ENCODE results near the gene LDB3. TPM values are rescaled to one million over a fixed set of nuclear protein-coding genes. Genes with fewer than 3 reads are reported as not detected.

LDB3 gene
- total and polyA plus RNA-seq, 2 of the 4 experiments (the other 2 are of a cell fraction): 0.36 to 2.6 TPM

DNA sequence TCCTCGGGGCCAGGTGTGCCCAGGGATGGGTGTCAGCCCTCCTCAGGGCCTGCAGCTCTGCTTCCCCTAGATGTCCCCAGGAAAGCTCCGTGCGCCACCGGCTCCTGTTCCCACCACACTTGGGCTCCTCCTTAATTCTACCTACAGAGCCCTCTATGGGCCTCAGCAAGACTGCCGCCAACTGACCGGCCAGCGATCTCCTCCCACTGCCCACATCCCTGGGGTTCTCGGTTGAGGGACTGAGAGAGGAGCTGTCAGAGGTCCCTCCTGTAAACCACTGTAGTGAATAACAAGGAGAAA, 5.3 kb upstream of the LDB3 start:
- Histone ChIP-seq H3K27ac (ENCODE audit: insufficient read depth, low read length) (no peak overlapping the region), H3K9me3 (ENCODE audit: control insufficient read depth, insufficient read depth, low read length) (no peaks in the 10 kb centered on the region), H2AFZ (replicated peaks; ENCODE audit: low read length, poor library complexity) (no peak overlapping the region), H4K5ac (ENCODE audit: low read depth, low read length) (no peak overlapping the region), H3K4me3 (ENCODE audit: insufficient read depth, low read depth, low read length) (no peak overlapping the region), H3K56ac (ENCODE audit: extremely low read depth, insufficient read depth, low read length) (no peak overlapping the region), H3K9me1 (ENCODE audit: insufficient read depth, low read length) (peaks cover 8% of the 10 kb centered on the region), H2BK20ac (ENCODE audit: low read depth, low read length) (no peak overlapping the region), H3K23ac (ENCODE audit: low read depth, low read length) (no peak overlapping the region), H3K4ac (ENCODE audit: low read depth, low read length) (no peak overlapping the region), H2BK5ac (ENCODE audit: low read depth, low read length, poor library complexity, severe bottlenecking) (no peak overlapping the region), H4K20me1 (ENCODE audit: insufficient read depth, low read length) (no peaks in the 10 kb centered on the region), H3K14ac (replicated peaks; ENCODE audit: low read depth, low read length) (no peak overlapping the region), H3K9ac (ENCODE audit: low read depth, low read length) (no peak overlapping the region), H2AK5ac (ENCODE audit: low read depth, low read length) (no peak overlapping the region), H3K36me3 (ENCODE audit: control insufficient read depth, insufficient read depth, low read length) (no peaks in the 10 kb centered on the region), H2BK15ac (ENCODE audit: low read depth, low read length) (no peak overlapping the region), H2BK120ac (ENCODE audit: low read depth, low read length) (no peak overlapping the region), H4K8ac (ENCODE audit: low read depth in 2 of 2, low read length in 2 of 2) (no peak overlapping the region), H3K18ac (ENCODE audit: low read depth, low read length) (no peak overlapping the region), H3K79me1 (ENCODE audit: low read depth in 1 of 2, low read length in 2 of 2) (no peaks in the 10 kb centered on the region), H4K91ac (ENCODE audit: insufficient read depth, low read depth, low read length) (no peak overlapping the region), H3K27me3 (ENCODE audit: control insufficient read depth, insufficient read depth, low read length) (no peaks in the 10 kb centered on the region; the same call in 1 of the 2 replicates), H3K4me1 (ENCODE audit: control insufficient read depth, insufficient read depth, low read length) (peaks cover 18% of the 10 kb centered on the region), H3K4me2 (ENCODE audit: low read depth, low read length) (no peak overlapping the region), H2AK9ac (replicated peaks; ENCODE audit: low read depth, low read length, poor library complexity) (no peak overlapping the region)
- in situ Hi-C loops (cut with MboI; ENCODE audit: low sequenced_read_pairs) (no loop called here), dilution Hi-C loops (cut with HindIII; ENCODE audit: low sequenced_read_pairs, unreplicated experiment) (no loop called here), intact Hi-C loops (cut with micrococcal nuclease) (no loop called here)
- ChIA-PET POLR2A (ENCODE audit: unreplicated experiment) (no interaction called here), CTCF (no interaction called here)
- no peak for ATAC-seq (ENCODE audit: low read depth)
- no CpG with 5 or more reads among the region's 8 CpGs for WGBS, 2 experiments (ENCODE audit: extremely low coverage in 2 of 2, insufficient read length in 1 of 2)
- DNase-seq: no peak
- no TSS peak for BruUV-seq (replicated peaks)
- TF ChIP-seq RFX5 (IDR thresholded peaks at IDR 0.05; ENCODE audit: low read depth, low read length): no peak

Measured in IMR-90 (cell line).